Immature natural killer cell (primary cell): ENCODE data around the gene DDI2. TPM values are rescaled to one million over a fixed set of nuclear protein-coding genes. Genes with fewer than 3 reads are reported as not detected.

Source experiments
- DNase-seq, 3 donors: peaks; one replicate each; pipeline ENCODE4 v3.0.0; 2022; ENCODE audit warnings: mixed read lengths in 1 of 3
- H3K27ac Mint-ChIP-seq, 6 donors: one replicate each; pipeline ENCODE4 v1.8.0; 2020; ENCODE audit warnings: mixed read lengths in 6 of 6, mild to moderate bottlenecking in 5 of 6, inconsistent platforms in 4 of 6, moderate library complexity in 3 of 6
- H3K27me3 Mint-ChIP-seq, 3 donors: one replicate each; pipeline ENCODE4 v1.8.0; 2020 to 2021; ENCODE audit warnings: low read depth in 3 of 3, mild to moderate bottlenecking in 3 of 3, mixed read lengths in 3 of 3, moderate library complexity in 3 of 3, inconsistent platforms in 1 of 3
- H3K36me3 Mint-ChIP-seq, 3 donors: one replicate each; pipeline ENCODE4 v1.8.0; 2020; ENCODE audit warnings: mixed read lengths in 3 of 3, inconsistent platforms in 2 of 3, mild to moderate bottlenecking in 2 of 3
- H3K4me1 Mint-ChIP-seq, 2 donors: one replicate each; pipeline ENCODE4 v1.8.0; 2020; ENCODE audit warnings: inconsistent platforms in 2 of 2, mild to moderate bottlenecking in 2 of 2, mixed read lengths in 2 of 2, moderate library complexity in 1 of 2
- H3K4me3 Mint-ChIP-seq, 5 donors: one replicate each; pipeline ENCODE4 v1.8.0; 2020; ENCODE audit warnings: mild to moderate bottlenecking in 5 of 5, mixed read lengths in 5 of 5, inconsistent platforms in 3 of 5, moderate library complexity in 3 of 5
- H3K9me3 Mint-ChIP-seq, 6 donors: one replicate each; pipeline ENCODE4 v1.8.0; 2020; ENCODE audit warnings: mild to moderate bottlenecking in 6 of 6, mixed read lengths in 6 of 6, inconsistent platforms in 4 of 6, moderate library complexity in 3 of 6
- polyA plus RNA-seq, 3 donors: library from polyadenylated mRNA; unstranded; fragments of 300-500 nt; fragmentation: Illumina TruSeq; gene quantifications; one replicate each; pipeline ENCODE4 v1.2.3, GENCODE V29; 2021

The DDI2 gene
- polyA plus RNA-seq, 3 donors from 2014 or later = 1.9 to 5.2 (median 3.3) TPM

GRCh38 chr1:15714406-15715136 is 97.3 kb downstream of the DDI2 start:
- peak overlapping the region in 2 of 6 donors; percentile 14 to 34 for H3K27ac Mint-ChIP-seq
- H3K36me3 Mint-ChIP-seq = peaks cover 0 to 2% (median 1%) of the 10 kb centered on the region in 3 donors
- H3K27me3 Mint-ChIP-seq = no peaks in the 10 kb centered on the region
- peaks cover 12 to 24% of the 10 kb centered on the region in 2 donors for H3K4me1 Mint-ChIP-seq
- no peak for DNase-seq
- no peaks in the 10 kb centered on the region for H3K9me3 Mint-ChIP-seq
- no peak overlapping the region for H3K4me3 Mint-ChIP-seq

GRCh38 chr1:15717418-15718125 is 100.3 kb downstream of the DDI2 start:
- no peaks in the 10 kb centered on the region for H3K9me3 Mint-ChIP-seq
- H3K27ac Mint-ChIP-seq = no peak overlapping the region
- H3K4me3 Mint-ChIP-seq = no peak overlapping the region
- H3K4me1 Mint-ChIP-seq = peaks cover 3 to 8% of the 10 kb centered on the region in 2 donors
- H3K36me3 Mint-ChIP-seq = peaks cover 0 to 8% (median 7%) of the 10 kb centered on the region in 3 donors
- no peak for DNase-seq
- H3K27me3 Mint-ChIP-seq = no peaks in the 10 kb centered on the region

- H3K4me3 Mint-ChIP-seq = no peak overlapping the region
- no peak for DNase-seq
- H3K9me3 Mint-ChIP-seq = no peaks in the 10 kb centered on the region
- H3K36me3 Mint-ChIP-seq = peaks cover 0 to 13% (median 10%) of the 10 kb centered on the region in 3 donors
- no peak overlapping the region for H3K27ac Mint-ChIP-seq
- H3K4me1 Mint-ChIP-seq = peaks cover 2 to 8% of the 10 kb centered on the region in 2 donors
- peaks cover 0 to 3% (median 2%) of the 10 kb centered on the region in 3 donors for H3K27me3 Mint-ChIP-seq
Observed at GRCh38 chr1:15718199-15718601, 100.9 kb downstream of the DDI2 start.

Other genes with a start within 250 kb of the DDI2 start
- gene EFHD2, start 207.6 kb upstream of the DDI2 start, polyA plus RNA-seq = 1,000 to 10,000 TPM in 1 of 3 donors, 100 to 1,000 TPM in 2; 686 to 1,063 (median 771) TPM
- gene CTRC, start 179.0 kb upstream of the DDI2 start, polyA plus RNA-seq = not detected
- not detected for gene CELA2A, start 160.7 kb upstream of the DDI2 start, polyA plus RNA-seq
- gene CELA2B, start 141.4 kb upstream of the DDI2 start, polyA plus RNA-seq = not detected
- 10 to 100 TPM; 17.0 to 19.4 (median 19.4) TPM for gene CASP9, start 93.2 kb upstream of the DDI2 start, polyA plus RNA-seq
- gene DNAJC16, start 90.6 kb upstream of the DDI2 start, polyA plus RNA-seq = 1 to 10 TPM; 3.7 to 8.9 (median 4.0) TPM
- under 1 TPM in 2 of 3 donors, not detected in 1; 0.39 to 0.64 TPM for gene AGMAT, start 32.4 kb upstream of the DDI2 start, polyA plus RNA-seq
- gene PLEKHM2, start 66.9 kb downstream of the DDI2 start, polyA plus RNA-seq = 1 to 10 TPM; 1.7 to 4.7 (median 3.2) TPM
- not detected for gene SLC25A34, start 118.8 kb downstream of the DDI2 start, polyA plus RNA-seq
- gene TMEM82, start 125.0 kb downstream of the DDI2 start, polyA plus RNA-seq = not detected
- gene FBLIM1, start 141.3 kb downstream of the DDI2 start, polyA plus RNA-seq = not detected
- gene UQCRHL, start 190.2 kb downstream of the DDI2 start, polyA plus RNA-seq = 1 to 10 TPM in 1 of 3 donors, under 1 TPM in 1, not detected in 1; 0.90 to 1.3 TPM
- 10 to 100 TPM in 1 of 3 donors, 1 to 10 TPM in 2; 1.2 to 46.0 (median 6.0) TPM for gene SPEN, start 230.2 kb downstream of the DDI2 start, polyA plus RNA-seq